ENCODE results near the gene TTC7B. TPM values are rescaled to one million over a fixed set of nuclear protein-coding genes. Genes with fewer than 3 reads are reported as not detected.

TTC7B gene
- total and polyA plus RNA-seq, 2 of the 8 experiments (the other 6 are each of a cell fraction or from before 2014, with no cell fraction given), result 23.7 to 34.0 TPM

DNA sequence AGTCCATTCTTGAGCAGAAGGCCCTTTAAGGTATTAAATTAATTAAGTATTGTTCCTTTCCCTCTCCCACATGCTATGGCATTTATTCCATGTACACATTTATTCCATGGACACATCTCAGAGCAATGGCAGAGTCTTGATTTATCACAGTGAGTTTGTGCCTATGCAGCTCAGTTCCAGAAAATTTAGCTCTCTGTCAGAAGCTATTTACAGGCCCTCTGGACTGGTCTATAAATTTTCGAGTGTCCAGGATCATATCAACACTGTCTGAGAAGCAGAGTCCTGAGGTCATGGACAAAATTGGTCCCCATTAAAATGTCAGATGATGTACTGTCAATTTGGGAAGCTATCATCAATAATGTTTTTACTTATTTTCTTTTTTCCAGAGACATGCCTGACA lies 65.5 kb downstream of the TTC7B start:
- Histone ChIP-seq H3K4me3 (ENCODE audit: extremely low read depth in 1 of 4, insufficient read depth in 2 of 4, low read depth in 3 of 4, low read length in 4 of 4) (no peak overlapping the region), H3K36me3 (ENCODE audit: control insufficient read depth in 2 of 4, insufficient read depth in 4 of 4, low read length in 3 of 4) (no peaks in the 10 kb centered on the region), H3K23me2 (ENCODE audit: low read depth, low read length) (no peaks in the 10 kb centered on the region), H4K5ac (ENCODE audit: insufficient read length, low read depth, low read length) (no peak overlapping the region), H2AK5ac (ENCODE audit: low read depth, low read length) (no peak overlapping the region), H3K4me1 (replicated peaks in 1 of 4; ENCODE audit: control insufficient read depth in 3 of 4, insufficient read depth in 4 of 4, low read length in 3 of 4) (no peaks in the 10 kb centered on the region), H2AFZ (ENCODE audit: low read length) (no peak overlapping the region), H4K8ac (ENCODE audit: extremely low read depth, insufficient read depth, low read length) (no peak overlapping the region), H2BK15ac (ENCODE audit: low read length) (no peak overlapping the region), H2BK120ac (replicated peaks; ENCODE audit: low read depth, low read length) (no peak overlapping the region), H2BK20ac (ENCODE audit: low read length) (no peak overlapping the region), H3K4me2 (ENCODE audit: insufficient read depth in 1 of 2, low read depth in 2 of 2, low read length in 2 of 2) (no peak overlapping the region), H4K91ac (replicated peaks; ENCODE audit: insufficient read length, low read length) (no peak overlapping the region), H3K18ac (ENCODE audit: extremely low read depth, low read length) (no peak overlapping the region), H2BK12ac (ENCODE audit: low read depth, low read length) (no peak overlapping the region), H2BK5ac (ENCODE audit: low read depth, low read length) (no peak overlapping the region), H3K23ac (ENCODE audit: insufficient read length) (no peak overlapping the region), H4K20me1 (replicated peaks in 1 of 2; ENCODE audit: control insufficient read depth in 1 of 2, insufficient read depth in 2 of 2, low read length in 2 of 2) (peaks cover 0 to 2% of the 10 kb centered on the region in 2 experiments), H3K4ac (replicated peaks; ENCODE audit: insufficient read length, low read depth, low read length) (no peak overlapping the region), H3K9ac (replicated peaks in 1 of 4; ENCODE audit: extremely low read depth in 1 of 4, low read depth in 3 of 4, low read length in 3 of 4) (no peak overlapping the region), H3K56ac (replicated peaks; ENCODE audit: insufficient read length, low read depth, low read length) (no peak overlapping the region), H3K79me1 (ENCODE audit: low read depth, low read length) (no peaks in the 10 kb centered on the region), H3K27ac (ENCODE audit: low read depth, low read length) (no peak overlapping the region), H3K9me3 (ENCODE audit: insufficient read depth in 2 of 2, low read depth in 1 of 2, low read length in 1 of 2) (0 out of 4 replicates have a peak, but pooled peaks cover 0 to 2% of the 10 kb centered on the region in 2 experiments), H3K27me3 (replicated peaks in 1 of 4; ENCODE audit: control insufficient read depth in 3 of 4, extremely low read depth in 1 of 4, insufficient read depth in 3 of 4, low read length in 3 of 4) (no peaks in the 10 kb centered on the region), H3K79me2 (ENCODE audit: control insufficient read depth in 1 of 2, insufficient read depth in 2 of 2, low read length in 2 of 2) (no peaks in the 10 kb centered on the region), H3K14ac (ENCODE audit: insufficient read length) (no peak overlapping the region)
- 100% methylated on average over 1 of the region's 1 CpG; no CpG with 5 or more reads in 1 of the 2 experiments for WGBS, 2 experiments (ENCODE audit: extremely low coverage in 1 of 2, insufficient coverage in 1 of 2, insufficient read length in 1 of 2, insufficient replicate concordance in 2 of 2, low coverage in 1 of 2, low lambda C conversion rate in 2 of 2, missing lambda C conversion rate in 1 of 2)
- POLR2A ChIA-PET (ENCODE audit: partially characterized antibody), result no interaction called here
- CTCF ChIA-PET (ENCODE audit: partially characterized antibody), result interaction anchor here (0.9 to 1.6 kb wide), 5 partner anchors 10 to 232 kb away, joined by 3 to 7 read pairs (median 3); no protein-coding TSS in a partner anchor
- no peak for DNase-seq (ENCODE audit: low read depth in 1 of 2, low spot score in 2 of 2)
- no peak for FAIRE-seq
- TF ChIP-seq CBX5 (IDR thresholded peaks at IDR 0.05; ENCODE audit: low read depth, low read length), result no peak
- TF ChIP-seq HDAC2 (IDR thresholded peaks at IDR 0.05; ENCODE audit: borderline replicate concordance in 1 of 2, low read depth in 2 of 2, low read length in 2 of 2), result no peak
- no peak for TF ChIP-seq KDM4A (IDR thresholded peaks at IDR 0.05; ENCODE audit: low read depth, low read length, severe bottlenecking)
- TF ChIP-seq, protein P1, sequence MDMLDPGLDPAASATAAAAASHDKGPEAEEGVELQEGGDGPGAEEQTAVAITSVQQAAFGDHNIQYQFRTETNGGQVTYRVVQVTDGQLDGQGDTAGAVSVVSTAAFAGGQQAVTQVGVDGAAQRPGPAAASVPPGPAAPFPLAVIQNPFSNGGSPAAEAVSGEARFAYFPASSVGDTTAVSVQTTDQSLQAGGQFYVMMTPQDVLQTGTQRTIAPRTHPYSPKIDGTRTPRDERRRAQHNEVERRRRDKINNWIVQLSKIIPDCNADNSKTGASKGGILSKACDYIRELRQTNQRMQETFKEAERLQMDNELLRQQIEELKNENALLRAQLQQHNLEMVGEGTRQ (IDR thresholded peaks at IDR 0.05; ENCODE audit: low read length), result no peak
- TF ChIP-seq HDAC6 (IDR thresholded peaks at IDR 0.05; ENCODE audit: low read depth, low read length), result no peak
- no peak for TF ChIP-seq PHF8 (conservative IDR thresholded peaks at IDR 0.05; ENCODE audit: low read depth, low read length)
- no peak for TF ChIP-seq GABPA (IDR thresholded peaks at IDR 0.05; ENCODE audit: borderline replicate concordance, insufficient read depth, low read length)
- no peak for TF ChIP-seq GTF2F1 (IDR thresholded peaks at IDR 0.05; ENCODE audit: borderline replicate concordance, low read depth, low read length)
- TF ChIP-seq, protein P2, sequence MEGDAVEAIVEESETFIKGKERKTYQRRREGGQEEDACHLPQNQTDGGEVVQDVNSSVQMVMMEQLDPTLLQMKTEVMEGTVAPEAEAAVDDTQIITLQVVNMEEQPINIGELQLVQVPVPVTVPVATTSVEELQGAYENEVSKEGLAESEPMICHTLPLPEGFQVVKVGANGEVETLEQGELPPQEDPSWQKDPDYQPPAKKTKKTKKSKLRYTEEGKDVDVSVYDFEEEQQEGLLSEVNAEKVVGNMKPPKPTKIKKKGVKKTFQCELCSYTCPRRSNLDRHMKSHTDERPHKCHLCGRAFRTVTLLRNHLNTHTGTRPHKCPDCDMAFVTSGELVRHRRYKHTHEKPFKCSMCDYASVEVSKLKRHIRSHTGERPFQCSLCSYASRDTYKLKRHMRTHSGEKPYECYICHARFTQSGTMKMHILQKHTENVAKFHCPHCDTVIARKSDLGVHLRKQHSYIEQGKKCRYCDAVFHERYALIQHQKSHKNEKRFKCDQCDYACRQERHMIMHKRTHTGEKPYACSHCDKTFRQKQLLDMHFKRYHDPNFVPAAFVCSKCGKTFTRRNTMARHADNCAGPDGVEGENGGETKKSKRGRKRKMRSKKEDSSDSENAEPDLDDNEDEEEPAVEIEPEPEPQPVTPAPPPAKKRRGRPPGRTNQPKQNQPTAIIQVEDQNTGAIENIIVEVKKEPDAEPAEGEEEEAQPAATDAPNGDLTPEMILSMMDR (IDR thresholded peaks at IDR 0.05; ENCODE audit: control extremely low read depth in 1 of 3, insufficient read depth in 1 of 3, low read depth in 1 of 3, low read length in 3 of 3), result no peak
- TF ChIP-seq RXRA (IDR thresholded peaks at IDR 0.05; ENCODE audit: insufficient read depth, low read depth, low read length), result no peak
